ENCODE results near the gene SUGP2.

SUGP2 gene

GRCh38 chr19:18946335-18946734, 87.0 kb downstream of the SUGP2 start:
- no peaks in the 10 kb centered on the region for H3K9me3 Mint-ChIP-seq
- H3K4me1 Mint-ChIP-seq: peaks cover 51% of the 10 kb centered on the region
- H3K36me3 Mint-ChIP-seq: no peaks in the 10 kb centered on the region
- no peak overlapping the region for H3K4me3 Mint-ChIP-seq
- no peak for ATAC-seq
- peaks cover 13% of the 10 kb centered on the region for H3K27me3 Mint-ChIP-seq
- H3K27ac Mint-ChIP-seq: peak overlapping the region; percentile 61

- peaks cover 52% of the 10 kb centered on the region for H3K4me1 Mint-ChIP-seq
- H3K9me3 Mint-ChIP-seq: no peaks in the 10 kb centered on the region
- no peaks in the 10 kb centered on the region for H3K36me3 Mint-ChIP-seq
- no peak overlapping the region for H3K4me3 Mint-ChIP-seq
- H3K27me3 Mint-ChIP-seq: peaks cover 13% of the 10 kb centered on the region
- no peak for ATAC-seq
- H3K27ac Mint-ChIP-seq: peak overlapping the region; percentile 61
These were observed 88.0 kb downstream of the SUGP2 start for GRCh38 chr19:18945297-18945696.

GRCh38 chr19:18943465-18943864, 89.9 kb downstream of the SUGP2 start:
- H3K4me3 Mint-ChIP-seq: no peak overlapping the region
- H3K27me3 Mint-ChIP-seq: peaks cover 31% of the 10 kb centered on the region
- H3K36me3 Mint-ChIP-seq: no peaks in the 10 kb centered on the region
- no peak for ATAC-seq
- H3K9me3 Mint-ChIP-seq: no peaks in the 10 kb centered on the region
- peaks cover 61% of the 10 kb centered on the region for H3K4me1 Mint-ChIP-seq
- H3K27ac Mint-ChIP-seq: peak overlapping the region; percentile 61

- Mint-ChIP-seq H3K9me3 (no peaks in the 10 kb centered on the region), H3K27ac (peak overlapping the region; percentile 61), H3K27me3 (peaks cover 31% of the 10 kb centered on the region), H3K36me3 (no peaks in the 10 kb centered on the region), H3K4me1 (peaks cover 54% of the 10 kb centered on the region), H3K4me3 (no peak overlapping the region)
- no peak for ATAC-seq
These were observed 90.6 kb downstream of the SUGP2 start for GRCh38 chr19:18942692-18943091.

- Mint-ChIP-seq H3K4me1 (peaks cover 48% of the 10 kb centered on the region), H3K27ac (peak overlapping the region; percentile 61), H3K36me3 (no peaks in the 10 kb centered on the region), H3K27me3 (peaks cover 31% of the 10 kb centered on the region), H3K9me3 (no peaks in the 10 kb centered on the region), H3K4me3 (peak overlapping the region; percentile 61)
- ATAC-seq: no peak
These were observed 91.5 kb downstream of the SUGP2 start for GRCh38 chr19:18941628-18942354.

All from stimulated activated memory B cell treated with anti-CD40 and anti-IgM and Interleukin-4, amounts not matched to agents 10 μg/mL and 1 μg/mL and 100 μg/mL, for 72 hours (primary cell).